ENCODE results near the gene FAM124B. TPM values are rescaled to one million over a fixed set of nuclear protein-coding genes. Genes with fewer than 3 reads are reported as not detected.

FAM124B gene
- total RNA-seq, 1 donor, result under 0.01 TPM

GRCh38 chr2:224347176-224348051 lies 54.5 kb downstream of the FAM124B start:
- no peak overlapping the region for H3K4me3 ChIP-seq (ENCODE audit: low read depth, low read length)
- DNase-seq (ENCODE audit: low read depth), result peak; percentile 38
- TF ChIP-seq CTCF (IDR thresholded peaks at IDR 0.05; ENCODE audit: insufficient read depth, low read depth, low read length), result no peak

GRCh38 chr2:224345492-224345891 lies 56.4 kb downstream of the FAM124B start:
- DNase-seq (ENCODE audit: low read depth), result no peak
- no peak overlapping the region for H3K4me3 ChIP-seq (ENCODE audit: low read depth, low read length)
- TF ChIP-seq CTCF (IDR thresholded peaks at IDR 0.05; ENCODE audit: insufficient read depth, low read depth, low read length), result no peak

GRCh38 chr2:224343226-224343625 lies 58.7 kb downstream of the FAM124B start:
- no peak for DNase-seq (ENCODE audit: low read depth)
- H3K4me3 ChIP-seq (ENCODE audit: low read depth, low read length), result no peak overlapping the region
- no peak for TF ChIP-seq CTCF (IDR thresholded peaks at IDR 0.05; ENCODE audit: insufficient read depth, low read depth, low read length)

GRCh38 chr2:224335991-224336390 lies 65.9 kb downstream of the FAM124B start:
- H3K4me3 ChIP-seq (ENCODE audit: low read depth, low read length), result no peak overlapping the region
- no peak for DNase-seq (ENCODE audit: low read depth)
- no peak for TF ChIP-seq CTCF (IDR thresholded peaks at IDR 0.05; ENCODE audit: insufficient read depth, low read depth, low read length)

GRCh38 chr2:224334726-224335125 lies 67.2 kb downstream of the FAM124B start:
- TF ChIP-seq CTCF (IDR thresholded peaks at IDR 0.05; ENCODE audit: insufficient read depth, low read depth, low read length), result no peak
- H3K4me3 ChIP-seq (ENCODE audit: low read depth, low read length), result no peak overlapping the region
- DNase-seq (ENCODE audit: low read depth), result no peak

GRCh38 chr2:224333726-224334482 lies 68.0 kb downstream of the FAM124B start:
- peak; percentile 7 for DNase-seq (ENCODE audit: low read depth)
- TF ChIP-seq CTCF (IDR thresholded peaks at IDR 0.05; ENCODE audit: insufficient read depth, low read depth, low read length), result no peak
- no peak overlapping the region for H3K4me3 ChIP-seq (ENCODE audit: low read depth, low read length)

All from fibroblast of villous mesenchyme (primary cell).